ENCODE data around the gene ELOA.
"Not testable (repeated sequence)": the region's sequence is repeated elsewhere in the genome, so short reads cannot be mapped to it uniquely, and the experiment has no call there.

The ELOA gene

GRCh38 chr1:23736437-23737134, 6.7 kb upstream of the ELOA start:
- no peak for DNase-seq (ENCODE audit: low spot score)

GRCh38 chr1:23741609-23742008, 1.7 kb upstream of the ELOA start:
- no peak for DNase-seq (ENCODE audit: low spot score)

GRCh38 chr1:23742670-23743286, 493 bp upstream of the ELOA start:
- no peak for DNase-seq (ENCODE audit: low spot score)

GRCh38 chr1:23745515-23745914, 2.2 kb downstream of the ELOA start:
- DNase-seq (ENCODE audit: low spot score) = peak; percentile 60

- no peak for DNase-seq (ENCODE audit: low spot score)
Measured at GRCh38 chr1:23748016-23748415, 4.7 kb downstream of the ELOA start.

- peak; percentile 67 for DNase-seq (ENCODE audit: low spot score)
Measured at GRCh38 chr1:23751050-23751814, 8.0 kb downstream of the ELOA start.

GRCh38 chr1:23751815-23752200, 8.5 kb downstream of the ELOA start:
- no peak for DNase-seq (ENCODE audit: low spot score)

GRCh38 chr1:23752909-23753308, 9.6 kb downstream of the ELOA start:
- no peak for DNase-seq (ENCODE audit: low spot score)

GRCh38 chr1:23756676-23757075, 13.4 kb downstream of the ELOA start:
- DNase-seq (ENCODE audit: low spot score) = peak; percentile 79

- no peak for DNase-seq (ENCODE audit: low spot score)
Measured at GRCh38 chr1:23757812-23758211, 14.5 kb downstream of the ELOA start.

- no peak for DNase-seq (ENCODE audit: low spot score)
Measured at GRCh38 chr1:23759277-23759676, 16.0 kb downstream of the ELOA start.

GRCh38 chr1:23763041-23763577, 19.8 kb downstream of the ELOA start:
- DNase-seq (ENCODE audit: low spot score) = no peak

GRCh38 chr1:23768733-23769132, 25.5 kb downstream of the ELOA start:
- no peak for DNase-seq (ENCODE audit: low spot score)

- peak; percentile 79 for DNase-seq (ENCODE audit: low spot score)
Measured at GRCh38 chr1:23772049-23772853, 29.0 kb downstream of the ELOA start.

GRCh38 chr1:23772854-23773242, 29.6 kb downstream of the ELOA start:
- DNase-seq (ENCODE audit: low spot score) = no peak

GRCh38 chr1:23774174-23774880, 31.1 kb downstream of the ELOA start:
- DNase-seq (ENCODE audit: low spot score) = no peak

- DNase-seq (ENCODE audit: low spot score) = no peak
Measured at GRCh38 chr1:23776217-23776616, 32.9 kb downstream of the ELOA start.

GRCh38 chr1:23777979-23778814, 34.9 kb downstream of the ELOA start, which contains the start of gene PITHD1:
Gene PITHD1 (plus strand): TSS chr1:23778418. CDS start chr1:23778516, 98 bp downstream.
- peak; percentile 89 for DNase-seq (ENCODE audit: low spot score)

- peak; percentile 58 for DNase-seq (ENCODE audit: low spot score)
Measured at GRCh38 chr1:23779826-23780371, 36.6 kb downstream of the ELOA start.

GRCh38 chr1:23783141-23783540, 39.9 kb downstream of the ELOA start:
- not testable (repeated sequence) for DNase-seq (ENCODE audit: low spot score)
